OCI-LY7 (cell line): ENCODE measurements around the gene OPRL1.

Source experiments
- EZH2phosphoT487 ChIP-seq: fragments of 200-600 bp; sonication (generic); IDR thresholded peaks from 2 replicates; pipeline ENCODE4 v1.6.1; 2018; ENCODE audit warnings: low read depth, borderline replicate concordance, mild to moderate bottlenecking, mixed run types, antibody characterized with exemption, low read length, moderate library complexity, mixed read lengths
- TF ChIP-seq, protein P1 (sequence below): fragments of 200-600 bp; sonication (generic); conservative IDR thresholded peaks from 2 replicates; pipeline ENCODE4 v1.5.1; 2014; ENCODE audit warnings: mild to moderate bottlenecking, antibody characterized with exemption, low read length, moderate library complexity, mixed read lengths

DNA sequence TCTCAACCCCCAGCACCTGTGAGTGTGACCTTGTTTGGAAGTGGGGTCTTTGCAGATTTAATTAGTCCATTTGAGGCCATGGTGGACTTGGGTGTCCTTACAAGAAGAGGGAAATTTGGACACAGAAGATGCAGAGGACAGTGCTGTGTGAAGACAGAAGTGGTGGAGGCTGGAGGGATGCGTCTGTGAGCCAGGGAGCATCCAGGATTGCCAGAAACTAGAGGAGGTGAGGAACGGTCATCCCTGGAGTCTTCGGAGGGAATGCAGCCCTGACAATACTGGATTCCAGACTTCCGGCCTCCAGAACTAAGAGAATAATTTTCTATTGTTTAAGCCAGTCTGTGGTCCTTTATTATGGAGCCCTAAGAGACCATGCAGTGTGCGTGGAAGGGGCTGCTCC, 50.4 kb downstream of the OPRL1 start:
- TF ChIP-seq, protein P1, sequence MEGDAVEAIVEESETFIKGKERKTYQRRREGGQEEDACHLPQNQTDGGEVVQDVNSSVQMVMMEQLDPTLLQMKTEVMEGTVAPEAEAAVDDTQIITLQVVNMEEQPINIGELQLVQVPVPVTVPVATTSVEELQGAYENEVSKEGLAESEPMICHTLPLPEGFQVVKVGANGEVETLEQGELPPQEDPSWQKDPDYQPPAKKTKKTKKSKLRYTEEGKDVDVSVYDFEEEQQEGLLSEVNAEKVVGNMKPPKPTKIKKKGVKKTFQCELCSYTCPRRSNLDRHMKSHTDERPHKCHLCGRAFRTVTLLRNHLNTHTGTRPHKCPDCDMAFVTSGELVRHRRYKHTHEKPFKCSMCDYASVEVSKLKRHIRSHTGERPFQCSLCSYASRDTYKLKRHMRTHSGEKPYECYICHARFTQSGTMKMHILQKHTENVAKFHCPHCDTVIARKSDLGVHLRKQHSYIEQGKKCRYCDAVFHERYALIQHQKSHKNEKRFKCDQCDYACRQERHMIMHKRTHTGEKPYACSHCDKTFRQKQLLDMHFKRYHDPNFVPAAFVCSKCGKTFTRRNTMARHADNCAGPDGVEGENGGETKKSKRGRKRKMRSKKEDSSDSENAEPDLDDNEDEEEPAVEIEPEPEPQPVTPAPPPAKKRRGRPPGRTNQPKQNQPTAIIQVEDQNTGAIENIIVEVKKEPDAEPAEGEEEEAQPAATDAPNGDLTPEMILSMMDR = no peak
- TF ChIP-seq EZH2phosphoT487 = no peak
